HuH-7.5 (cell line): ENCODE measurements around the gene SUPT3H.
"Not testable (repeated sequence)": the region's sequence is repeated elsewhere in the genome, so short reads cannot be mapped to it uniquely, and the experiment has no call there.

Experiments used
- DNase-seq: peaks from one replicate; pipeline ENCODE4 v3.0.0; 2011; ENCODE audit warnings: low spot score

The SUPT3H gene

GRCh38 chr6:45255434-45255833 is 122.3 kb downstream of the SUPT3H start:
- DNase-seq = no peak

DNA sequence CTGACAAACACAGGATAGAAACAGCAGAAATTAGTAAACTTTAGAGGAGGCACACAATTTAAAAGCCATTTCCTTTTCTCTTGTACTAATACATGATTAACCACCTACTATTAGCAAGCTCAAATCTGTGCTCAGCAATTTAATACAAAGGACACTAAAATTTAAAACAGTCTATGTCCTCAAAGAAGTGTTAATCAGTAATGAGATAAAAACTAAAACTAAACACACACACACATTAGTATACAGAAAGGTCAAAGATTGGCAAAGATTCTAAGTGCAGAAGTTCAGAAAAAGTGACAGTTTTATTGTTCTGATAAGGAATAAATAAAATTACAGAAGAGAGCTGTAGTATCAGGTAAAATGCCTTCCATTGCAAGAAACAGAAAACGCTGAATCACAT is 123.5 kb downstream of the SUPT3H start:
- no peak for DNase-seq

GRCh38 chr6:45253453-45253852 is 124.3 kb downstream of the SUPT3H start:
- no peak for DNase-seq

GRCh38 chr6:45231660-45232059 is 146.1 kb downstream of the SUPT3H start:
- DNase-seq = no peak

DNA sequence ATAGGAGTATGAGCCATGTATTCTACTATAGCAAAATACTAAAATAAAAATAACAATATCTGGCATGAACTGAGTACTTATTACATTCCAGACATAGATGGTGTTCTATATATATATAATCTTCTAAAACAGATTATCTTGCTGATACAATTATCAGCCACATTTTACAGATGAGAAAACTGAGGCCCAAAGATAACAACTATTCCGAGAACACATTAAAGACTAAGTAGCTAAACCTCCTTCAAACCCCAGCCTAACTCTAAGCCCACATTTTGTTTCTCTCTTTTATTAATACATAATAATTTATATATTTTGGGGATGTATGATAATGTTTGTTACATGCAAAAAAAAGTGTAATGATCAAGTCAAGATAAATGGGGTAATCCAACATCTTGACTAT is 148.3 kb downstream of the SUPT3H start:
- DNase-seq = no peak

DNA sequence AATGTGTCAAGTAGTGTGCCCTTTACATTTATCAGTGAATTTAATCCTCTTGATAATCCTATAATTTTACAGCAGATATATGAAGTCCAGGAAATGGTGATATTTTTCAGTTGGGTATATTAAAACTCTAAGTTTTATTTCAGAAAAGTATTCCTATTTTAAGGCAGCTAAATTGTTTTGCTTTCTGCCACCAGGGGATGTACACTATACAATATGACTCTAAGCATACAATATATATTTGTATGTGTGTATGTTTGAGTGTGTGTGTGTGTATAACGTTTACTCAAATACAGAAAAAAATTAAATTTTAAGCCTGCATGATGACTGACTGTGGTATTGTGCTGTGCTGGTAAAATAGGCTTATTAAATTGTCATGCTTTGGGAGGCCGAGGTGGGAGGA is 151.7 kb downstream of the SUPT3H start:
- DNase-seq = no peak

GRCh38 chr6:45222380-45222779 is 155.4 kb downstream of the SUPT3H start:
- DNase-seq = no peak

DNA sequence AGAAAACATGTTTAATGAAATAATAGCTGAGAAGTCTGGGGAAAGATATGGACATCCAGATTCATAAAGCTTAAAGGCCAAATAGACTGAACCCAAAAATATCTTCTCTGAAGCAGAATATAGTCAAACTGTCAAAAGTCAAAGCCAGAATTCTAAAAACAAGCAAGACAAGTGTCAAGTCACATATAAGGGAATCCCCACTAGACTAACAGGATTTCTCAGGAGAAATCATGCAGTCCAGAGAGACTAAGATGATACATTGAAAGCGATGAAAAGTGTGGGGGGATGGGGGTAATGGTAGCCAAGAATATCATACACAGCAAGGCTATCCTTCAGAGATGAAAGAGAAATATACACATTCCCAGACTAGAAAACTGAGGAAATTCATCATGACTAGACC is 162.0 kb downstream of the SUPT3H start:
- no peak for DNase-seq

- no peak for DNase-seq
Observed at GRCh38 chr6:45212976-45213375, 164.8 kb downstream of the SUPT3H start.

- DNase-seq = no peak
Observed at GRCh38 chr6:45209762-45210161, 168.0 kb downstream of the SUPT3H start.

DNA sequence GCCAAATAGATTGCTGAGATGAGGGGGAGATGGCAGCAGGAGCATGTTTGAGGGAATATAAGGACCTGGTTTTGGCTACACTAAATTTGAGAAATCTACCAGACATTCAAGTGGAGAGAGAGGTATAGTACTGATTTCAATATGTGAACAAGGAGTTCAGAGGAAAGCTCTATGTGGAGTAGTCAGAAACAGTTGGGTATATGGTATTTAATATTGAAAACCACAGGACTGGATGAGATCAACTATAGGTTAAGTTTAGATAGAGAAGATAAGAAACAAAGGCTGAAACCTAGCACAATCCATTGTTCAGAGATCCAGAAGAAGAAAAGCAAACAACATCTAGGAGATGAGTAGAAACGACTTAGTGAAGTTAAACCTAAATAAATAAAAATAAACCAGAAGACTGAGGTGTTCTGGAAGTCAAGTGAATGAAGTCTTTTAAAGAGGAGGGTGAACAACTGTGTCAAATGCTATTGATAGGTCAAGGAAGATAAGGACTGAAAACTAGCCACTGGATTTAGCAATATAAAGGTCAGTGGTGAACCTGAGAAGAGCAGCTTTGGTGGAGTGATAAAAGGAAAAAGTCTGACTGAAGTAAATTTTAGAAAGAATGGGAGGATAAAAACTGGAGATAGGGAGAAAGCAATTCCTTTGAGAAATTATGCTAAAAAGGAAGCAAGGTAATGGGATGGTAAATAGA is 170.8 kb downstream of the SUPT3H start:
- DNase-seq = no peak

DNA sequence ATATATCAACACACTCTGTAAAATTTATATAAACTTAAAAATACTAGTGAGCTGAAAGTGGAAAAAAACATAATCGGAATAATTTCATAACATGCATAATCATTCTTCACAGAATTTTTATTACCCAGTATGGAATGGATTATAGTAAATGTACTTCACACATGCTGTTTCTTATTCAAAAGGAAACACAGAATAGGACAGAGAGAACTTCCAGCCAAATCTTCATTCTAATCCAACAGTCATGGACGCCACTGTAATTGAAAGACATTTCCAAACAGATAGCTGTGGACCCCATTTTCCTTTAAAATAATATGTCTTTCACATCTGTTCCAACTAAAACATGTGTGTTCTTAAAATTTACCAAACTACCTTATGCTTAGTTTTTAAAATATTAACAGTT is 176.2 kb downstream of the SUPT3H start:
- DNase-seq = no peak

GRCh38 chr6:45200510-45200909 is 177.2 kb downstream of the SUPT3H start:
- DNase-seq = no peak

- DNase-seq = no peak
Observed at GRCh38 chr6:45199554-45199953, 178.2 kb downstream of the SUPT3H start.

- no peak for DNase-seq
Observed at GRCh38 chr6:45196121-45196520, 181.6 kb downstream of the SUPT3H start.

DNA sequence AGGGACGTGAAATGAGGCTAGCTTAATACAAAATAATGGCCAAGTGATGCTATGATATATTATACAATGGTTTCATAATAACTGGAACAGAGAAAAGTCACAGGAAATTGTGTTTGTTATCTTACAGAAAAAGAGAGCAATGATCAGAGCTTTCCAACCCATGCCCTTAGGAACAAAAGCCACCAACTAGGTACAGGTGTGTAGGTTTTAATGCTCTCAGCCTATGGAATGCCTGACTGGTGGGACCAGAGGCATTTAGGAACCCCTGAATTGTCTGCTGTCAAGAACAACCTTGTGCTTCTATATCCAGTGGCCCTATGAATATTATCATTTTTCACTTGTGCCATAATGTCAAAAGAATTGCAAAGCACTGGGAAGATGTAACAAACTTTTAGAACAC is 182.6 kb downstream of the SUPT3H start:
- no peak for DNase-seq

GRCh38 chr6:45192556-45192955 is 185.2 kb downstream of the SUPT3H start:
- no peak for DNase-seq

DNA sequence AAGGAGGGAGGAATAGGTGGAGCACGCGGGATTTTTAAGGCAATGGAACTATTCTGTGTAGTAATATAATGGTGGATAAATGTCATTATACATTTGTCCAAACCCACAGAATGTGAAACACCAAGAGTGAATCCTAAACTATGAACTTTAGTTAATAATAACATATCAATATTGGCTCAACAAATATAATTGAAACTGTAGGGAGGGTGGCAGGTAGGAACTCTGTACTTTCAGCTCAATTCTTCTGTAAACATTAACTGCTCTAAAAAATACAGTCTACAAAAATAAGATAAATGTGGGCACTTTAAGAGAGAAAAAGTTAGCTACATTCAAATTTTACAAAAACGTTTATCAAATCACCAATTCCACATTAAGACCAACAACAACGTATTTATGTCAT is 186.3 kb downstream of the SUPT3H start:
- no peak for DNase-seq

DNA sequence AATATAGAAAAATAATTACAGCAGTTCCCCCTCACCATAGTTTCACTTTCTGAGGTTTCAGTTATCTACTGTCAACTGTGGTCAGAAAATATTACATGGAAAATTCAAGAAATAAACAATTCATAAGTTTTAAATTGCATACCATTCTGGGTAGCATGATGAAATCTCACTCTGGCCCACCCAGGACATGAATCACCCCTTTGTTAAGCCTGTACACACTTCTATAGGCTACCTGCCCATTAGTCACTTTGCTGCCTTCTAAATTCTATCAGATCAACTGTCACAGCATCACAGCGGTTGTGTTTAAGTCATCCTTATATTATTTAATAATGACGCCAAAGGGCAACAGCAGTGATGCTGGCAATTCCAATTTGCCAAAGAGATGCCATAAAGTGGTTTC is 189.9 kb downstream of the SUPT3H start:
- DNase-seq = no peak

- DNase-seq = no peak
Observed at GRCh38 chr6:45185403-45186251, 192.1 kb downstream of the SUPT3H start.

DNA sequence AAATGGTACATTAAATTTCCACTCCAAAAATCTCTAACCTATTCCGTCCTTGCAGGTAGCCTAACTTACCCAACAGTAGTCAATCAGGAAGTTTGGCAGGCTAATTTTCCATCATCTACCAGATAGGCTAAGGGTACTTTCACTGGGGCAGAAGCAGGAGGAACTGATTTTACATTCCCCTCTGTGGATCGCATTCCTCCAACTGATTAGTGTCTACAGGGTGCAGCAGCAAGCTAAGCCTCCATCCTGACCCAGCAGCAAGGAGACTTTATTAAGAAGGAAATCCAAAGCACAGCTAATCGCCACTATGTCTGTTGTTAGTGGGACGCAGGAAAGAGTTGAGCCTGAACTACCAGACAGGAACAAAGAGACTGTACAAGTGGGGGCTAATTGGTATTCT is 192.8 kb downstream of the SUPT3H start:
- no peak for DNase-seq

DNA sequence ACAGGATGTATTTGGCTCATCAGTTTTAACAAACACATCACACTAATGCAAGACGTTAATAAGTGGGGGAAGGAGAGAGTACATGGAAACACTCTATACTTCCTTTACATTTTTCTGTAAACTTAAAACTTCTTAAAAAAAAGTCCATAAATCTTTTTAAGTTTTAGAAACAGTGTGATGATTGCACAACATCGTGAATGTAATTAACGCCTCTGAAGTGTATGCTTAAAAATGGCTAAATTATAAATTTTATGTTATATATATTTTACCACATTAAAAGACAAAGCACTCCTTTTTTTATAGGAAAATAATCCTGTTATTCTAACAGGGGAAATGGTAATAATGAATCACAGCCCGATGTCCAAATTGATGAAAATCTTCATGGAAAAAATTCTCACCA is 193.7 kb downstream of the SUPT3H start:
- DNase-seq = no peak

DNA sequence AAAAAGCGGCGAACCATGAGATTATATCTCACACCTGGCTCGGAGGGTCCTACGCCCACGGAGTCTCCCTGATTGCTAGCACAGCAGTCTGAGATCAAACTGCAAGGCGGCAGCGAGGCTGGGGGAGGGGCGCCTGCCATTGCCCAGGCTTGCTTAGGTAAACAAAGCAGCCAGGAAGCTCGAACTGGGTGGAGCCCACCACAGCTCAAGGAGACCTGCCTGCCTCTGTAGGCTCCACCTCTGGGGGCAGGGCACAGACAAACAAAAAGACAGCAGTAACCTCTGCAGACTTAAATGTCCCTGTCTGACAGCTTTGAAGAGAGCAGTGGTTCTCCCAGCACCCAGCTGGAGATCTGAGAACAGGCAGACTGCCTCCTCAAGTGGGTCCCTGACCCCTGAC is 201.4 kb downstream of the SUPT3H start:
- not testable (repeated sequence) for DNase-seq

DNA sequence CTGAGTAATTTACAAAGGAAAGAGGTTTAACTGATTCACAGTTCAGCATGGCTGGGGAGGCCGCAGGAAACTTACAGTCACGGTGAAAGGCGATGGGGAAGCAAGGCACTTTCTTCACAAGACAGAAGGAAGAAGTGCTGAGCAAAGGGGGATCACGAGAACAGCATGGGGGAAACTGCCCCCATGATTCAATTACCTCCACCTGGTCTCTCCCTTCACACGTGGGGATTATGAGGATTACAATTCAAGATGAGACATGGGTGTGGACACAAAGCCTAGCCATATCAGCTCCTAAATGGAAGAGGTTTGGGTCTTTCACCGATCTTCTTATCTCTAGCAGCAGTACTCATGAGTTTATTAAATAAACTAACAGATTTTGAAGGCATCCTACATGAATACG is 202.5 kb downstream of the SUPT3H start:
- DNase-seq = no peak
